Endothelial cell of umbilical vein (primary cell): ENCODE measurements around the gene TSPAN9. TPM values are rescaled to one million over a fixed set of nuclear protein-coding genes. Genes with fewer than 3 reads are reported as not detected.

Experiments used
- BruUV-seq: library from RNA; stranded (reverse); fragments of 400-500 nt; replicated peaks from 2 replicates; lab custom pipeline; 2021; lab: Mats Ljungman, UMichigan
- CTCF ChIA-PET: fragments of 300-600, 350-600 bp; sonication (Branson Sonifier 250); formaldehyde crosslinking; loops from one replicate; lab custom pipeline; 2021; ENCODE audit warnings: antibody characterized with exemption, inconsistent platforms; lab: Charles Lee
- POLR2A ChIA-PET: fragments of 300-600, 350-600 bp; sonication (Branson Sonifier 250); formaldehyde crosslinking; loops from one replicate; lab custom pipeline; 2021; ENCODE audit warnings: antibody characterized with exemption, inconsistent platforms; lab: Charles Lee
- DNase-seq: peaks from one replicate; pipeline ENCODE4 v3.0.0-alpha.2; 2011; ENCODE audit warnings: low read depth, low spot score
- FAIRE-seq: peaks from 2 replicates; lab custom pipeline; 2011; peaks lifted over from hg19 to GRCh38; lab: Jason Lieb, UNC
- H2AFZ ChIP-seq: 2 replicates; pipeline ENCODE4 v1.6.0; 2012; ENCODE audit warnings: low read depth, low read length, control low read depth, inconsistent platforms
- H3K27ac ChIP-seq: 2 replicates; pipeline ENCODE4 v1.5.1; 2011; ENCODE audit warnings: low read depth, mild to moderate bottlenecking, control low read depth, low read length, moderate library complexity; ENCODE audit not compliant: insufficient read depth
- H3K27me3 ChIP-seq, 2 experiments: 2 replicates each; pipeline versions ENCODE4 v1.6.0 to v1.6.1; 2011; ENCODE audit warnings: low read length in 2 of 2, mixed read lengths in 1 of 2; ENCODE audit not compliant: control insufficient read depth in 2 of 2, insufficient read depth in 2 of 2
- H3K36me3 ChIP-seq, 2 experiments: 2 replicates in 1 of 2; 3 replicates in 1 of 2; pipeline ENCODE4 v1.5.1; 2011; ENCODE audit warnings: low read length in 2 of 2, mild to moderate bottlenecking in 1 of 2, moderate library complexity in 1 of 2; ENCODE audit not compliant: control insufficient read depth in 2 of 2, insufficient read depth in 2 of 2; ENCODE audit errors: extremely low read depth in 1 of 2
- H3K4me1 ChIP-seq: 3 replicates; pipeline ENCODE4 v1.5.1; 2011; ENCODE audit warnings: mild to moderate bottlenecking, low read length; ENCODE audit not compliant: control insufficient read depth, insufficient read depth; ENCODE audit errors: extremely low read depth
- H3K4me2 ChIP-seq: 2 replicates; pipeline ENCODE4 v1.6.1; 2011; ENCODE audit warnings: low read length, control low read depth, mixed read lengths; ENCODE audit not compliant: insufficient read depth
- H3K4me3 ChIP-seq, 3 experiments: fragments of 200-600 bp in 1 of 3; sonication (generic), shearing (Covaris generic) in 1 of 3; replicated peaks in 1 of 3; 2 replicates each; pipeline ENCODE4 v1.5.1; 2011 to 2016; ENCODE audit warnings: control low read depth in 3 of 3, low read length in 3 of 3, mild to moderate bottlenecking in 2 of 3, inconsistent platforms in 1 of 3, low read depth in 1 of 3, moderate library complexity in 1 of 3; ENCODE audit not compliant: insufficient read depth in 1 of 3
- H3K79me2 ChIP-seq: 2 replicates; pipeline ENCODE4 v1.6.0; 2012; ENCODE audit warnings: low read length, inconsistent platforms; ENCODE audit not compliant: control insufficient read depth, insufficient read depth
- H3K9ac ChIP-seq: replicated peaks from 2 replicates; pipeline ENCODE3; 2011; ENCODE audit warnings: low read length, control low read depth; ENCODE audit not compliant: insufficient read depth; ENCODE audit errors: extremely low read depth
- H3K9me1 ChIP-seq: replicated peaks from 3 replicates; pipeline ENCODE4 v1.6.0; 2011; ENCODE audit warnings: mild to moderate bottlenecking, low read length; ENCODE audit not compliant: control insufficient read depth, insufficient read depth; ENCODE audit errors: extremely low read depth
- H3K9me3 ChIP-seq: replicated peaks from 2 replicates; pipeline ENCODE4 v1.5.1; 2012; ENCODE audit warnings: low read length, inconsistent platforms; ENCODE audit not compliant: control insufficient read depth, insufficient read depth
- H4K20me1 ChIP-seq: replicated peaks from 2 replicates; pipeline ENCODE3; 2011; ENCODE audit warnings: mild to moderate bottlenecking, low read length; ENCODE audit not compliant: control insufficient read depth, insufficient read depth; ENCODE audit errors: extremely low read depth
- EZH2 ChIP-seq: IDR thresholded peaks from 2 replicates; pipeline ENCODE4 v1.6.1; 2012; ENCODE audit warnings: borderline replicate concordance, low read depth, mild to moderate bottlenecking, moderate library complexity, low read length, inconsistent platforms; ENCODE audit not compliant: severe bottlenecking
- FOS ChIP-seq: IDR thresholded peaks from 2 replicates; pipeline ENCODE4 v1.6.1; 2011; ENCODE audit warnings: mild to moderate bottlenecking, low read length, moderate library complexity, borderline replicate concordance; ENCODE audit not compliant: insufficient read depth
- GATA2 ChIP-seq: IDR thresholded peaks from 2 replicates; pipeline ENCODE4 v1.7.0; 2011; ENCODE audit warnings: low read depth, mild to moderate bottlenecking, moderate library complexity, mixed read lengths, low read length; ENCODE audit not compliant: insufficient read length, insufficient read depth
- JUN ChIP-seq: IDR thresholded peaks from 2 replicates; pipeline ENCODE4 v1.6.1; 2011; ENCODE audit warnings: borderline replicate concordance, low read depth; ENCODE audit not compliant: insufficient read length, insufficient read depth
- MYC ChIP-seq: IDR thresholded peaks from one replicate; pipeline ENCODE4 v1.6.1; 2011; ENCODE audit warnings: mild to moderate bottlenecking, low read depth, low read length
- POLR2A ChIP-seq: IDR thresholded peaks from 2 replicates; pipeline ENCODE4 v1.6.1; 2012; ENCODE audit warnings: low read depth, mild to moderate bottlenecking, control low read depth, low read length
- POLR2AphosphoS5 ChIP-seq: IDR thresholded peaks from 2 replicates; pipeline ENCODE4 v1.6.1; 2012; ENCODE audit warnings: low read depth, mild to moderate bottlenecking, control low read depth, low read length, moderate library complexity; ENCODE audit not compliant: insufficient read depth
- dilution Hi-C: fragments of 300-500 bp; cut with MboI; formaldehyde crosslinking; loops from one replicate; pipeline ENCODE4 v1.15.0; 2019; ENCODE audit warnings: low sequenced_read_pairs; ENCODE audit not compliant: extremely low pct_ligation_motif_present
- intact Hi-C: fragments of 100-400 bp; cut with micrococcal nuclease; formaldehyde crosslinking; loops from one replicate; pipeline ENCODE4 v1.10.0; 2022
- polyA plus RNA-seq, 4 experiments: library from polyadenylated mRNA; depleted of rRNA in 3 of 4; stranded (reverse) in 3 of 4; unstranded in 1 of 4; fragments of >200 nt; gene quantifications; 2 replicates each; pipeline versions ENCODE4 v1.2.1 to v1.2.3, GENCODE V29; 2011 to 2012; ENCODE audit warnings: missing spikeins in 1 of 4
- total RNA-seq: library from RNA; stranded (reverse); gene quantifications from 2 replicates; pipeline ENCODE4 v1.2.3, GENCODE V29; 2021
- TF ChIP-seq, protein P1 (sequence below), 2 donors: IDR thresholded peaks; 1 replicate in 1 of 2; 2 replicates in 1 of 2; pipeline ENCODE4 v1.5.1; 2011; ENCODE audit warnings: low read length in 2 of 2, mild to moderate bottlenecking in 2 of 2, moderate library complexity in 2 of 2, control low read depth in 1 of 2, inconsistent platforms in 1 of 2, low read depth in 1 of 2; ENCODE audit not compliant: insufficient read depth in 1 of 2; ENCODE audit errors: extremely low read depth in 1 of 2
- TF ChIP-seq, protein P2 (sequence below): IDR thresholded peaks from 2 replicates; pipeline ENCODE4 v1.6.1; 2011; ENCODE audit not compliant: insufficient read depth, insufficient read length

Gene TSPAN9
- total and polyA plus RNA-seq, 2 donors (not counting 3 experiments of a cell fraction or from before 2014, with no cell fraction given), result 43.3 to 66.8 TPM

DNA sequence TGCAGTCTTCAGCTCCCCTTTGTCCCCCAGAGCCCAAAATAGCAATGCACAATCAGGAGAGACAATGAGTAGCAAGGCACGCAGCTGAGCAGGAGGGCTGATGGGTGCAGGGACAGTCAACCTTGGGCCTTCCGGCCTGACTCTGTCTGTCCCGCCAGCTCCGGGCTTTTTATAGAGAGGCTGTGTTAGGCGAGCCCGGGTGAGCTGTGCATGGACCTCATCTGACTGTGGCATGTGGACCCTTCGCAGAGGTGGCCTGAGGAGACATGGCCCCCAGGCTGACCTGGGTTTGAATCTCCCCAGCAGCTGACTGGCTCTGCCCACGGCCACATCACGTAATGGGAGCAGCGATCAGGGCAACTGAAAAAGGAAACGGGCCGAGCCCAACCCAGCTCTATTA is 177.9 kb downstream of the TSPAN9 start:
- no peak overlapping the region for H3K27ac ChIP-seq
- H4K20me1 ChIP-seq, result no peaks in the 10 kb centered on the region
- no peak overlapping the region for H3K4me3 ChIP-seq
- no peaks in the 10 kb centered on the region for H3K79me2 ChIP-seq
- H3K9ac ChIP-seq, result no peak overlapping the region
- FAIRE-seq (no peak), DNase-seq (no peak)
- BruUV-seq, result no TSS peak
- no peak overlapping the region for H3K4me2 ChIP-seq
- no peaks in the 10 kb centered on the region for H3K36me3 ChIP-seq
- intact Hi-C loops (no loop called here), dilution Hi-C loops (no loop called here)
- TF ChIP-seq POLR2AphosphoS5, result no peak
- no peak for TF ChIP-seq JUN
- TF ChIP-seq MYC, result no peak
- TF ChIP-seq POLR2A, result no peak
- TF ChIP-seq, protein P1, sequence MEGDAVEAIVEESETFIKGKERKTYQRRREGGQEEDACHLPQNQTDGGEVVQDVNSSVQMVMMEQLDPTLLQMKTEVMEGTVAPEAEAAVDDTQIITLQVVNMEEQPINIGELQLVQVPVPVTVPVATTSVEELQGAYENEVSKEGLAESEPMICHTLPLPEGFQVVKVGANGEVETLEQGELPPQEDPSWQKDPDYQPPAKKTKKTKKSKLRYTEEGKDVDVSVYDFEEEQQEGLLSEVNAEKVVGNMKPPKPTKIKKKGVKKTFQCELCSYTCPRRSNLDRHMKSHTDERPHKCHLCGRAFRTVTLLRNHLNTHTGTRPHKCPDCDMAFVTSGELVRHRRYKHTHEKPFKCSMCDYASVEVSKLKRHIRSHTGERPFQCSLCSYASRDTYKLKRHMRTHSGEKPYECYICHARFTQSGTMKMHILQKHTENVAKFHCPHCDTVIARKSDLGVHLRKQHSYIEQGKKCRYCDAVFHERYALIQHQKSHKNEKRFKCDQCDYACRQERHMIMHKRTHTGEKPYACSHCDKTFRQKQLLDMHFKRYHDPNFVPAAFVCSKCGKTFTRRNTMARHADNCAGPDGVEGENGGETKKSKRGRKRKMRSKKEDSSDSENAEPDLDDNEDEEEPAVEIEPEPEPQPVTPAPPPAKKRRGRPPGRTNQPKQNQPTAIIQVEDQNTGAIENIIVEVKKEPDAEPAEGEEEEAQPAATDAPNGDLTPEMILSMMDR (IDR thresholded peaks at IDR 0.05; ENCODE audit: extremely low read depth in 1 of 2, insufficient read depth in 1 of 2, low read depth in 1 of 2, low read length in 2 of 2), result no peak
- TF ChIP-seq, protein P2, sequence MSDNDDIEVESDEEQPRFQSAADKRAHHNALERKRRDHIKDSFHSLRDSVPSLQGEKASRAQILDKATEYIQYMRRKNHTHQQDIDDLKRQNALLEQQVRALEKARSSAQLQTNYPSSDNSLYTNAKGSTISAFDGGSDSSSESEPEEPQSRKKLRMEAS, result no peak
- TF ChIP-seq GATA2, result no peak
- no peak for TF ChIP-seq EZH2
- no peak for TF ChIP-seq FOS
- H3K4me1 ChIP-seq, result no peaks in the 10 kb centered on the region
- no peak overlapping the region for H2AFZ ChIP-seq
- no peaks in the 10 kb centered on the region for H3K9me3 ChIP-seq
- CTCF ChIA-PET, result interaction anchor here (1.2 kb wide), 2 partner anchors 20 to 45 kb away, joined by 5 to 6 read pairs; no protein-coding TSS in a partner anchor
- no peaks in the 10 kb centered on the region for H3K9me1 ChIP-seq
- POLR2A ChIA-PET, result no interaction called here
- H3K27me3 ChIP-seq, result no peaks in the 10 kb centered on the region
